DMS53 (cell line): ENCODE measurements around the gene FOSL2.

Experiments
- DNase-seq: peaks from one replicate; lab custom pipeline; 2025; lab: John Stamatoyannopoulos, UW

Gene FOSL2

DNA sequence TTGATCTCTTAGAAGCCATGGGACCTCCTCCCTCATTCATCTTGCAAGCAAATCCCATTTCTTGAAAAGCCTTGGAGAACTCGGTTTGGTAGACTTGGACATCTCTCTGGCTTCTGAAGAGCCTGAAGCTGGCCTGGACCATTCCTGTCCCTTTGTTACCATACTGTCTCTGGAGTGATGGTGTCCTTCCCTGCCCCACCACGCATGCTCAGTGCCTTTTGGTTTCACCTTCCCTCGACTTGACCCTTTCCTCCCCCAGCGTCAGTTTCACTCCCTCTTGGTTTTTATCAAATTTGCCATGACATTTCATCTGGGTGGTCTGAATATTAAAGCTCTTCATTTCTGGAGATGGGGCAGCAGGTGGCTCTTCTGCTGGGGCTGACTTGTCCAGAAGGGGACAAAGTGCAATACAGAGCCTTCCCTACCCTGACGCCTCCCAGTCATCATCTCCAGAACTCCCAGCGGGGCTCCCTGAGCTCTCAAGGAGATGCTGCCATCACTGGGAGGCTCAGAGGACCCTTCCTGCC lies 20.0 kb downstream of the FOSL2 start:
- DNase-seq: no peak

DNA sequence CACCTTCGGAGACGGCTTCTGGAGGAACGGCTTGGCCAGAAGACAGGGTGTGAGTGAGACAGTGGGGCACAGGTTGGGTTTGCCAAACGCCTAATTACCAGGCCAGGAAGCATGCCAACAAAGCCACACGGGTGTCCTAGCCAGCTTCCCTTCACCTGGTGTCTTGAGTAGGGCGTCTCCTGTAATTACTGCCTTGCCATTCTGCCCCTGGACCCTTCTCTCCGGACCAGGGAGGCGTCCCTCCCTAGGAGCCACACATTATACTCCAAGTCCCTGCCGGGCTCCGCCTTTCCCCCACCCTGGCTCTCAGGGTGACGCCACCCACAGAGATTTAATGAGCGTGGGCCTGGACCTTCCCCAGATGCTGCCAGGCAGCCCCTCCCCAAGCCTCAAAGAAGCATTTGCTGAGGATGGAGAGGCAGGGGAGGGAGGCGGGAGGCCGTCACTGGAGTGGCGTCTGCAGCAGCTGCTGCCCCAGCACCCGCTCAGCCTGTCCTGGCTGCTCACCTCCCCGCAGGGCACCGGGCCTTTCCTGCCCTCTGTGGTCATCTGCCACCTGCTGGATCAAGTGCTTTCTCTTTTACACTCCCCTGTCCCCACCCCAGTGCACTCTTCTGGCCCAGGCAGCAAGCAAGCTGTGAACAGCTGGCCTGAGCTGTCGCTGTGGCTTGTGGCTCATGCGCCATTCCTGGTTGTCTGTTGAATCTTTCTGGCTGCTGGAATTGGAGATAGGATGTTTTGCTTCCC lies 20.7 kb downstream of the FOSL2 start:
- peak; percentile 85 for DNase-seq

- DNase-seq: no peak
These were observed 21.2 kb downstream of the FOSL2 start for GRCh38 chr2:28413899-28414295.

- no peak for DNase-seq
These were observed 21.9 kb downstream of the FOSL2 start for GRCh38 chr2:28414583-28414982.

- no peak for DNase-seq
These were observed 22.4 kb downstream of the FOSL2 start for GRCh38 chr2:28415010-28415409.

DNA sequence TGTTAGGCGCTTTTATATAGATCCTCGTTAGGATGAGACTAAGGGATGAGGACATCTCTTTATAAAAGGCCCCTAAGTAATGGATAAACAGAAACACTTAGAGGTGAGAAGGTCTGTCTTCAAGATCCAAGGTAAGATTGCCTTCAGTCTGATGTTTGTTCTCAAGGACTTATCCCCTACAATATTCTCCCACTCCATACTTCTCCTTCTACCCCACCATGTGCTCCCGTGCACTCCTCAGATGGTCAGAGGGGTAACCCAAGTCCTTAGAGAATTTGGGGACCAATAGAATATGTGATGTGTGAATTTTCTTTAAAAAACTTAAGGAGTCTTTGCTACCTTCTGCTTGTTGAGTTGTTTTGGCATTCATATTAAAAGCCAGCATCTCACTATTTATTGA lies 23.1 kb downstream of the FOSL2 start:
- no peak for DNase-seq

GRCh38 chr2:28419003-28419402 lies 26.3 kb downstream of the FOSL2 start:
- DNase-seq: no peak

GRCh38 chr2:28419443-28420270 lies 27.0 kb downstream of the FOSL2 start:
- peak; percentile 52 for DNase-seq

DNA sequence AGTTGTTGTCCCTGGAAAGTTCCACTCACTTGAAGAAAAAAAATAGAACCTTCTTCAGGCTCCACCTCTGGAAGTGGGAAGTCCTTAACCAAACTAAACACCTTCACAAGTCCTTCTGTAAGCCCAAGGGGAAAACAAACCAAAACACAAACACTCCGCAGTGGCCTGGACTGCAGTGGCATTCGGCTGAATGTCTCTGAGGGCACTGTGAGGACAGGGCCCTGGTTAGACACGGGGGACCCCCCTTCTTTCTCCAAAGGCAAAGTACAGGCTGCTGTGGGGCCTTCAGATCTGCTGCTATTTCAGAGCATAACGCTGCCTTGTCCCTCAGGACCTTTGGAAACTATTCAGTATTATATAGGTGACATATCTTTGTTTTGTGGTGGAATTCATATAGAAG lies 28.1 kb downstream of the FOSL2 start:
- no peak for DNase-seq

GRCh38 chr2:28422908-28423741 lies 30.5 kb downstream of the FOSL2 start:
- DNase-seq: no peak

- peak; percentile 27 for DNase-seq
These were observed 31.4 kb downstream of the FOSL2 start for GRCh38 chr2:28423856-28424605.

- DNase-seq: no peak
These were observed 32.3 kb downstream of the FOSL2 start for GRCh38 chr2:28424799-28425463.

DNA sequence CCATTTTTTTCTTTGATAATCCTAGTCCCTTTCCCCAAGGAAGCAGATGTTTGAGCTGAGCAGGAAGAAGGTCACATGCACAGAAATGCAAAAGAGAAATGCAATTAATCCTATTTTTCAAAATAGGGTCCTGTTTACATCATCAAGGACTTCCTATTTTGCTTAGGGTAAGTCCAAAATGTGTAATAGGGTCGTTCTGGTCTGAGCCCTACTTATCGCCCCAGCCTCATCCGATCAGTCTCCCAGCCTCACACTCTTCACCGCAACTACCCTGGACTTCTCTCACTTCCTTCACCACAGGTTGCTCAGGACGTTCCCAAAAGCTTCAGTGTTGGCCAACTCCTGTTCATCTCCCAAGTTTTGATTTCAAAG lies 32.8 kb downstream of the FOSL2 start:
- no peak for DNase-seq

DNA sequence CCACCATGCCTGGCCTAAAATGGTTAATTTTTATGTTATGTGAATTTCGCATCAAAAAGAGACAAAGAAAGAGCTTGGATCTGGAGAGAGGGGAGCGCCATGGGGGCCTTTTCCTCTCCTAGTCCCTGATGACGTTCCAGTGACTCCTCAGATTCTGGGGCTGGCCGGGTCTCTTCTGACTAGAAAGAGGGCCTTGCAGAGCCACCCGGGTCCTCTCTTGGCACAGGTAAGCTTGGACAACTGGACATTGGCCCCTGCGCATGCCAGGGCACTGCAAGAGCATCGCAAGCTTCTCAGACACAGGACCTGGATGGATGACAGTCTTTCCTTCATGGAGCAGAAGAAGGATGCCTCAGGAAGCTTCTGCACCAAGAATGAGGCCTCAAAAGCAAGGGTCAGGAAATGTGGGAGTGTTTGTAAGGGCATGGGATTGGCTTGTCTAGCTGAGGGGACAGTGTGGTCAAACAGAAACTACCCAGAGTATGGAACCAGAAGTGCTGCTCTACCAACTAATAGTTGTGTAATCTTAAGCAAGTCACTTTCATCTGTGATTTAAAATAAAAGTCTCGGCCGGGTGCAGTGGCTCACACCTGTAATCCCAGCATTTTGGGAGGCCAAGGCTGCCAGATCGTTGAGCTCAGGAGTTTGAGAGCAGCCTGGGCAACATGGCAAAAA lies 35.2 kb downstream of the FOSL2 start:
- no peak for DNase-seq

- DNase-seq: no peak
These were observed 35.8 kb downstream of the FOSL2 start for GRCh38 chr2:28428486-28428885.

DNA sequence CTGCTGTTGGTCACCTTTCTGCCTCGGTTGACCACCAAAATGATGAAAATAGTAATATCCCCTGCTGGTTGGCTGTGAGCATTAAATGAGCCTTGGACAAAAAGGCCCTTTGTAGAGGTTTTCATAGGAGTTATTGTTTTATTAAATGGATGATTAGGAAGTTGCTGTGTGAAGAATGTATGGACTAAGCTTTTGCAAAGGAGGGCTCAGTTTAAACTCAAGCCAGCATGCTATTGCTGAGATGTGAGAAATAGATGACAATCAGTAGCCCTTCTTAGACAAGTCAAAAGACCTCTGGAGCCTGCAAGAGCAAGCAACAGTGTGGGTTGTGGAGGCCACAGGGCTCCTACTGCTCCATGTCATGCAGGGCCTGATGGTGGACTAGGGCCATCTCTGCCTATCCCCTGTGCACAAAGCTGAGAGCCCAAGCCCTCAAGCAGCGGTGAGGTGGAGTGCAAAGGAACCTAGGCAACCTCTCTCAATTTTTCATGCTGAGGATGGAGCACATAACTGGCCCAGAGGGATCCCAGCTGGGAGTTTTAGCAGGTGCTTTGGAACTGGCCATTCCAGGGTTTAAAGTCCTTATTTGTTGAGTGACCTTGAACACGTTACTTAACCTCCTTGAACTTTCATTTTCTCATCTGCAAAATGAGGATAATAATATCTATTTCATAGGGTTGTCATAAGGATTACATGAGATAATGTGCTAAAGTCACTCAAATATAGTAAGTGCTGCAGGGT lies 37.1 kb downstream of the FOSL2 start:
- no peak for DNase-seq

DNA sequence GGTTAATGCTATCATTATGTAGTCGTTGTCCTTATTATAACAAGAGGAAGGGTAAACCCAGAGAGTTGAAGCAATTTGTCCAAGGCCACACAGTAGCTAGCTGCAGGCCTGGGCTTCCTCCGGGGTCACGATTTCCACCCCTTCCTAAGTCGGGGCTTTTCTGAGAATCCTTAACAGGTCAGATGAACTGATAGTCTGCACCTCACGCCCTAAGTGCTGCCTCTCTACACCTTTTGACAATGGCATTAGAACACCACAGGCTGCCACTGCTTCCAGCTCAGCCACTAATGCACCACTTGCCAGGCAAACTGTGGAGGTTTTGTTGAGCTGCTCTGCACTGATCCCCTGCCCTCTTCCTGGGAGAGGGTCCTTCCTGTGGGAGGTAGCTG lies 37.7 kb downstream of the FOSL2 start:
- no peak for DNase-seq

- no peak for DNase-seq
These were observed 38.2 kb downstream of the FOSL2 start for GRCh38 chr2:28430788-28431418.

- DNase-seq: no peak
These were observed 39.1 kb downstream of the FOSL2 start for GRCh38 chr2:28431741-28432140.
